ENCODE results near the gene TTBK2. TPM values are rescaled to one million over a fixed set of nuclear protein-coding genes. Genes with fewer than 3 reads are reported as not detected.

Gene TTBK2
- polyA plus RNA-seq, 1 donor (not counting 4 experiments of a cell fraction or from before 2014, with no cell fraction given) = 7.3 TPM

DNA sequence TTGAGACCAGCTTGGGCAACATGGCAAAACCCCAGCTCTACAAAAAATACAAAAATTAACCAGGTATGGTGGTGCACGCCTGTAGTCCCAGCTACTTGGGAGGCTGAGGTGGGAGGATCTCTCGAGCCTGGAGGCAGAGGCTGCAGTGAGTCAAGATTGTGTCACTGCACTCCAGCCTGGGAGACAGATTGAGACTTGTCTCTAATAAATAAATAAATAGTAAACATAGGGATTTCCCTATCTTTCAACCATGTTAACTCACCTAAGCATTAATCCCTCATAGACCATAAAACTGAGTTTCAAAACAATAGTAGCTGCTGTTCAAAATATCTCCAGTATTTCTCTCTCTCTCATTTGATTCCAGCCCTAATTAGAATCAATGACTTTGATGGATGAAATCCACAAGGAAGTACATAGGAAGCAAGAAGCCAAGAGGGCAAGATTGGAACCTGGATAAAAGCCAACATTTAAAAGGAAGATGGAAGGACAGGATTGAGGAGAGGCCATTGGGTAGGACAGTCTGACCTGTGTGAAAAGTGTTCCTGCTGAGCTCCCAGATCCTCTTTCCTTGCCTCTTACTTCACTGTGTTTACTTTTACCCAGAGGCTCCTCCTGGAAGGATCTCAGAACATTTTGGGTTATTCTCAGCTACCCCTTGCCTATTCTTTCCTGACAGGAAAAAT lies 12.4 kb upstream of the TTBK2 start:
- dilution Hi-C loops (cut with MboI; ENCODE audit: extremely low pct_ligation_motif_present, low sequenced_read_pairs) = no loop called here
- no peaks in the 10 kb centered on the region for H3K9me1 ChIP-seq (ENCODE audit: control insufficient read depth, extremely low read depth, insufficient read depth, low read length)
- H3K27me3 ChIP-seq (ENCODE audit: control insufficient read depth, extremely low read depth, insufficient read depth, low read length) = no peaks in the 10 kb centered on the region
- no peak overlapping the region for H3K4me3 ChIP-seq (ENCODE audit: control insufficient read depth in 2 of 3, extremely low read depth in 1 of 3, insufficient read depth in 2 of 3, low read depth in 1 of 3, low read length in 3 of 3)
- no peak overlapping the region for H2AFZ ChIP-seq (ENCODE audit: control insufficient read depth, low read length)
- H3K9ac ChIP-seq (ENCODE audit: control insufficient read depth, extremely low read depth, insufficient read depth, low read length) = no peak overlapping the region
- peak overlapping the region; percentile 64 for H3K27ac ChIP-seq (ENCODE audit: control insufficient read depth, insufficient read depth, low read length)
- no peaks in the 10 kb centered on the region for H3K36me3 ChIP-seq (ENCODE audit: control insufficient read depth in 2 of 2, extremely low read depth in 1 of 2, insufficient read depth in 2 of 2, low read length in 2 of 2)
- H3K9me3 ChIP-seq (ENCODE audit: control insufficient read depth, low read depth, low read length) = peaks cover 2% of the 10 kb centered on the region
- no peak overlapping the region for H3K4me2 ChIP-seq (ENCODE audit: control insufficient read depth, extremely low read depth, insufficient read depth, low read depth, low read length)
- no peaks in the 10 kb centered on the region for H4K20me1 ChIP-seq (ENCODE audit: control insufficient read depth, extremely low read depth, insufficient read depth, low read length)
- H3K4me1 ChIP-seq (ENCODE audit: control insufficient read depth, extremely low read depth, insufficient read depth, low read length) = peaks cover 15% of the 10 kb centered on the region
- FAIRE-seq (no peak), DNase-seq (ENCODE audit: low read depth, low spot score) (no peak)
- H3K79me2 ChIP-seq (ENCODE audit: control insufficient read depth, insufficient read depth, low read length) = no peaks in the 10 kb centered on the region
- TF ChIP-seq, protein P1, sequence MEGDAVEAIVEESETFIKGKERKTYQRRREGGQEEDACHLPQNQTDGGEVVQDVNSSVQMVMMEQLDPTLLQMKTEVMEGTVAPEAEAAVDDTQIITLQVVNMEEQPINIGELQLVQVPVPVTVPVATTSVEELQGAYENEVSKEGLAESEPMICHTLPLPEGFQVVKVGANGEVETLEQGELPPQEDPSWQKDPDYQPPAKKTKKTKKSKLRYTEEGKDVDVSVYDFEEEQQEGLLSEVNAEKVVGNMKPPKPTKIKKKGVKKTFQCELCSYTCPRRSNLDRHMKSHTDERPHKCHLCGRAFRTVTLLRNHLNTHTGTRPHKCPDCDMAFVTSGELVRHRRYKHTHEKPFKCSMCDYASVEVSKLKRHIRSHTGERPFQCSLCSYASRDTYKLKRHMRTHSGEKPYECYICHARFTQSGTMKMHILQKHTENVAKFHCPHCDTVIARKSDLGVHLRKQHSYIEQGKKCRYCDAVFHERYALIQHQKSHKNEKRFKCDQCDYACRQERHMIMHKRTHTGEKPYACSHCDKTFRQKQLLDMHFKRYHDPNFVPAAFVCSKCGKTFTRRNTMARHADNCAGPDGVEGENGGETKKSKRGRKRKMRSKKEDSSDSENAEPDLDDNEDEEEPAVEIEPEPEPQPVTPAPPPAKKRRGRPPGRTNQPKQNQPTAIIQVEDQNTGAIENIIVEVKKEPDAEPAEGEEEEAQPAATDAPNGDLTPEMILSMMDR (optimal IDR thresholded peaks at IDR 0.05 in 1 of 3, IDR thresholded peaks at IDR 0.05 in 1 of 3, conservative IDR thresholded peaks at IDR 0.05 in 1 of 3; ENCODE audit: extremely low read depth in 1 of 3, insufficient read depth in 2 of 3, low read length in 3 of 3) = no peak
- no peak for TF ChIP-seq EZH2 (IDR thresholded peaks at IDR 0.05; ENCODE audit: low read length)

DNA sequence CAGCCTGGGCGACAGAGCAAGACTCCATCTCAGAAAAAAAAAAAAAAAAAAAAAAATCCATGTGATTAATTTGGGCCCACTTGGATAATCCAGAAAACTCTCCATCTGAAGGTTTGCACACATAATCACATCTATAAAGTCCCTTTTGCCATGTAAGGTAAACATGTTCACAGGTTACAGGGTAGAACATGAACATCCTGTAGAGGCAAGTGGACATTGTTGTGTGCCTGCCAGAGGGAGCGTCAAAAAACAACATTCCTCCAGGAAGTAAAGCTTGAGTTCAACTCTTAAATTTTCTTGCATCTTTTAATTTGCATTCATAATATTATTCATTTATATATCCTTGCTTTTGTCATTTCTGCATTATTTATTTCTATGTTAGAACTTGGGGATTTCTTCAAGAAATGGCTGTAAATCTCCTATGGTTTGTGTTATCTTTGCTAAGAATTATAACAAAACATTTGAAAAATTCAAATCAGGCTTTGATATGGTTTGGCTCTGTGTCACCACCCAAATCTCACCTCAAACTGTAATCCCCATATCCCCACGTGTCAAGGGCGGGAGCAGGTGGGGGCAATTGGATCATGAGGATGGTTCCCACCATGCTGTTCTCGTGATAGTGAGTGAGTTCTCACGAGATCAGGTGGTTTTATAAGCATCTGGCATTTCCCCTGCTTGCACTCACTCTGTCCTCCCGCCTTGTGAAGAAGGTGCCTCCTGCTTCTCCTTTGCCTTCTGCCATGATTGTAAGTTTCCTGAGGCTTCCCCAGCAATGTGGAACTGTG lies 11.3 kb upstream of the TTBK2 start:
- peaks cover 2% of the 10 kb centered on the region for H3K9me3 ChIP-seq (ENCODE audit: control insufficient read depth, low read depth, low read length)
- H3K27me3 ChIP-seq (ENCODE audit: control insufficient read depth, extremely low read depth, insufficient read depth, low read length) = no peaks in the 10 kb centered on the region
- no peak for DNase-seq (ENCODE audit: low read depth, low spot score)
- H3K4me2 ChIP-seq (ENCODE audit: control insufficient read depth, extremely low read depth, insufficient read depth, low read depth, low read length) = no peak overlapping the region
- no peaks in the 10 kb centered on the region for H4K20me1 ChIP-seq (ENCODE audit: control insufficient read depth, extremely low read depth, insufficient read depth, low read length)
- FAIRE-seq = no peak
- no peak overlapping the region for H3K9ac ChIP-seq (ENCODE audit: control insufficient read depth, extremely low read depth, insufficient read depth, low read length)
- H3K4me3 ChIP-seq (ENCODE audit: control insufficient read depth in 2 of 3, extremely low read depth in 1 of 3, insufficient read depth in 2 of 3, low read depth in 1 of 3, low read length in 3 of 3) = no peak overlapping the region
- H3K79me2 ChIP-seq (ENCODE audit: control insufficient read depth, insufficient read depth, low read length) = no peaks in the 10 kb centered on the region
- H3K27ac ChIP-seq (ENCODE audit: control insufficient read depth, insufficient read depth, low read length) = no peak overlapping the region
- no peaks in the 10 kb centered on the region for H3K9me1 ChIP-seq (ENCODE audit: control insufficient read depth, extremely low read depth, insufficient read depth, low read length)
- H2AFZ ChIP-seq (ENCODE audit: control insufficient read depth, low read length) = no peak overlapping the region
- no peaks in the 10 kb centered on the region for H3K36me3 ChIP-seq (ENCODE audit: control insufficient read depth in 2 of 2, extremely low read depth in 1 of 2, insufficient read depth in 2 of 2, low read length in 2 of 2)
- H3K4me1 ChIP-seq (ENCODE audit: control insufficient read depth, extremely low read depth, insufficient read depth, low read length) = peaks cover 15% of the 10 kb centered on the region
- dilution Hi-C loops (cut with MboI; ENCODE audit: extremely low pct_ligation_motif_present, low sequenced_read_pairs) = no loop called here
- TF ChIP-seq, protein P1 (optimal IDR thresholded peaks at IDR 0.05 in 1 of 3, IDR thresholded peaks at IDR 0.05 in 1 of 3, conservative IDR thresholded peaks at IDR 0.05 in 1 of 3; ENCODE audit: extremely low read depth in 1 of 3, insufficient read depth in 2 of 3, low read length in 3 of 3) = no peak
- no peak for TF ChIP-seq EZH2 (IDR thresholded peaks at IDR 0.05; ENCODE audit: low read length)

All from keratinocyte (primary cell).